GOT3 (cell line): Measurements from ENCODE around the gene AHCTF1.

Source experiments
- DNase-seq: peaks from one replicate; lab custom pipeline; 2025; ENCODE audit warnings: mixed read lengths; lab: John Stamatoyannopoulos, UW

Gene AHCTF1

DNA sequence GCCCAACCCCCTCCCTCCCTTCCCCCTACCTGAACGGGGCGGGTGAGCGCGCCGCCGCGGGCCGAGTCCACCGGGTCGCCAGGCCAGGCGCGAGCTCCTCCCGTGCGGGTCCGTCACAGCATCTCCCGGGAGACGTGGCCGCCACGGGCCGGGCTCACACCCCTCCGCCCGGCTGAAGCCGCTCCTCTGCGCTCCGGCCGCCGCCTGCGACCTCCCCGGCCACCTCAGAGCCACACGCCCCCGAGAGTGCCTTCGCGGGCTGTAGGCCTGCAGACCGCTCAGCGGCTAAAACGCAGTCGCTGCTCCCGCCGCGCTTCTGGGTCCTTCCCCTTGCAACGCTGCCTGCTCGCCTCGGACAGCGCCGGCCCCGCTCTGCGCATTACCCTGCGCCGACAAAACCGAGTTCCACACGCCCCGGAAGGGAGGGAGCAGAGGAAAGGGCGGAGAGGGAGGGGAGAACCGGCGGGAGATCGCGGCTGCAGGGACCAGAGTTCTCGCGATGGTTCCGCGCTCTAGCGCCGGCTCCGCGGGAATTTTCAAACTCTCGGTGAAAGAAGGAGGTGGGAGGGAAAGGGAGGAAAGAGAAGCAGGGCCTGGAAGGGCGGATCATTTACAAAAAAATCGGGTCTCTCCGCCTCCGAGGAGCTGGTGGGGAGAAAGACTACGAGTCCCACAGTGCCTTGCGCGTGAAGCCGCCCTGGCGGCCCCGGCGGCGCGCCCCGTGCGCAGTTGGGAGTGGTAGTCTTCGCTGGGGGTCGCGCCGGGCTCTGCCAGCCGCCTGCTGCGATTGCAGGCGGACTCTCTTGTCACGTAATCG, at the start of gene AHCTF1:
Gene AHCTF1, minus strand, starts transcription at position 400 of the 817 bp plus-strand sequence. CDS start 13,578 bp downstream, outside the sequence.
- peak; percentile 100 for DNase-seq

- no peak for DNase-seq
Observed at GRCh38 chr1:246978785-246979184, 47.0 kb upstream of the AHCTF1 start.

DNA sequence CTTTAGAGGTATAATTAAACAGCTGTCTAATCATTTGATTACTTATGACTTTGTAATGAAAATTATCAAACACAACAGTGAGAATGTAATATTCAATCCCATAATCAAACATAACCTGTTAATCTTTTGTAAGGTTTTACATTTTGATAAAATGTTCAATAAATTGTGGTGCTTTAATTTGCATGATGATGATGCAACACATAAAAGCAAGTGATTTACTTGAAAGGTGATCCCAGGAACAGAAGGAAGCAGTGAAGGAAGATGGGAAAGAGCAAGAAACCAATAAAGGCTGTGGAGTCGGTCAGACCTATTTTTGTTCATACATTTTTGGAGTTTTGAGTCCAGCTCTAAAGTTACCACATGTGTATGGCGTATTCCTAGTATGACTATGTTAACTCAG, 46.5 kb upstream of the AHCTF1 start:
- DNase-seq: no peak

DNA sequence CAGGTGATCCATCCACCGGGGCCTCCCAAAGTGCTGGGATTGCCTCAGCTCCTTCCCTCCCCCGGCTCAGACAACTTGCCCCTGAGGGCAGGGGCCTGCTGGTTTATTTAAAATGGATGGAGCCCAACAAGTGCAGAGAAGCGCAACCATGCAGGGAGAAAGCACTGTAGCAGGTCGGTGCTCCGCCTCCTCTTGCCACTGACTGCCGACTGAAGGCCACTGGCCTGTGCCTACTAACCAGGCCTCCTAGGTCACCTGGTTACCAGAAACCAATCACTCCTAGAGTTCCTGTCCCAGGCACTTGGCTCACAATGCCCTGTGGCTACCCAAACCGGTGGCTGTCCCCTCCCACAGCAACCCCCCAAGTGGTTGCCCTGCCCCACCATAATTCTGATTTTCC, 40.2 kb upstream of the AHCTF1 start:
- DNase-seq: no peak

DNA sequence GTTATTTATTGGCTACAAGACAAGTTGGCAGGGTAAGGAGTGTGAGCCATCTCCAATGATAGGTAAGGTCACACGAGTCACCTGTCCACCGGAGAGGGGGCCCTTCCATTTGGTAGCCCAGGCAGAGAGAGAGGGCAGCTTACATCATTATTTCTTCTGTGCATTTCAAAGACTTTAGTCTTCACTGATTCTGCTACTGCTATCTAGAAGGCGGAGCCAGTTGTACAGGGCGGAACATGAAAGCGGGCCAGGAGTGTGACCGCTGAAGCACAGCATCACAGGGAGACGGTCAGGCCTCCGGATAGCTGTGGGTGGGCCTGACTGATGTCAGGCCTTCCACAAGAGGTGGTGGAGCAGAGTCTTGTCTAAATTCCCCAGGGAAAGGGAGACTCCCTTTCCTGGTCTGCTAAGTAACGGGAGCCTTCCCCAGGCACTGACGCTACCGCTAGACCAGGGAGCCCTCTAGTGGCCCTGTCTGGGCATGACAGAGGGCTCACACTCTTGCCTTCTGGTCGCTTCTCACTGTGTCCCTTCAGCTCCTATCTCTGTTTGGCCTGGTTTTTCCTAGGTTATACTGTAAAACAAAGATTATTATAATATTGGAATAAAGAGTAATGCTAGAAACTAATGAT, 39.5 kb upstream of the AHCTF1 start:
- DNase-seq: peak; percentile 86

- DNase-seq: no peak
Observed at GRCh38 chr1:246969621-246970020, 37.9 kb upstream of the AHCTF1 start.

- no peak for DNase-seq
Observed at GRCh38 chr1:246966502-246966901, 34.8 kb upstream of the AHCTF1 start.

DNA sequence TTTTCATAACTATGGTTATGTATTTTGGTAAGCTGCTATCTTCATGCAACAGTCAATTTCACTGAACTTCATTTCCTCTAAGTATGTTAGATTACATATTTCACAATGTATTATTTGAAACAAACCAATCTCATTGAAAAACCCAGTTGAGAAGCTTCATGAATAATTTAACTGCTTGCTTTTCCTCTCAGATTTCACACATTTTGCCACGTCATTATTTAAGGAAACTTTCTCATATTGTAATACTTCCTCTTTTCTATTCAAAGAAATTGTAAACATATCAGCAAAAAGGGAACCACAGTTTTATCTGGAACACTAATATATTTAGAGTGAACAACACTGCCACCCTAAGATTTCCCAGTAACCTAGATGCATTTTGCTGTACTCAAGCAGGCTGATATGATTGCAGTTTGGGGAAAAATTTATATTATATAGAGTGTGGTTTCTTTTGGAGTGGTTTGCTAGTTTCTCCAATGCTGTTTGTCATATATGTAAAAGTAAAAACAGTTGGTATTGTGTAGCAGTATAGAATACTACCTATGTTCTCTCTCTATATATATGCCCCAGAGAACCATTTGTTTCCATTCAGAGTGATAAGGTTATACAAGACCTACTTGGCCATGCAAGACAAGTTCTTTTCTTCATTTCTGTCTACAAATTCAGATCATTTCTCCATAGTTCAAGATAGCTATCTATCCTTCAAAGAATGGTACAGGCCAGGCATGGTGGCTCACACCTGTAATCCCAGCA, 28.4 kb upstream of the AHCTF1 start:
- DNase-seq: no peak

GRCh38 chr1:246954126-246954525, 22.4 kb upstream of the AHCTF1 start:
- no peak for DNase-seq

DNA sequence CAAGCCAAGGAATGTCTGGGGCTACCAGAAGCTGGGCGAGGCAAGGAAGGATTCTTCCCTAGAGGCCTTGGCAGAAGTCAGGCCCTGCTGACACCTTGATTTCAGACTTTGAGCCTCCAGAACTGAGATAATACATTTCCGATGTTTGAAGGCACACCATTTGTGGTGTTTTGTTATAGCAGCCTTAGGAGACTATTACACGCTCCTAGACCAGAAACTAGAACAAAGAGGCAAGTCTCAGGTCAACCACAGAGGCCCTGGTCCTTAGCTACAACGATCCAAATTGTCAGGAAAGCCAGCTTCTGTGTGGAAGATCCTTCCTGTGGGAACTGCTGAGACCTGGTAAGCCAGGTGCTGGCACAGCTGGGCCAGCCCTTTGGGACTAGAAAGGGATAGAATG, 19.7 kb upstream of the AHCTF1 start:
- DNase-seq: no peak

DNA sequence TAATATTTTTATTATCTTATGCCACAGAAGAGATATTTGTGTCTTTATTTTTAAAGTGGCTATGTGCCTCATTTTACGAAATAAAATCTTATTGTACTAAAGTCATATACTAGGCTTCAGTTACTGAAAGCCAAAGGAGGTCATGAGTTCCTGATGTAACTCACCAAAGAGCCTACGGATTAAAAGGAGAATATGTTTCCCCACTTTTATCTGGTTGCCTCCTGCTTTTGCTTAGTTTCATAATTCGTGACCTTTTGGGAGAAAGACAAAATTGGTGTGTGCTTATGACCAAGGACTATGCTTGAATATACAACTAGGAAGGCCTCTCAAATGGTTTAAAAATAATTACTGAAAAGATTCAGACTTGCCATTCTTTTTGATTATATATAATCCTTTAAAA, 18.2 kb upstream of the AHCTF1 start:
- DNase-seq: no peak

DNA sequence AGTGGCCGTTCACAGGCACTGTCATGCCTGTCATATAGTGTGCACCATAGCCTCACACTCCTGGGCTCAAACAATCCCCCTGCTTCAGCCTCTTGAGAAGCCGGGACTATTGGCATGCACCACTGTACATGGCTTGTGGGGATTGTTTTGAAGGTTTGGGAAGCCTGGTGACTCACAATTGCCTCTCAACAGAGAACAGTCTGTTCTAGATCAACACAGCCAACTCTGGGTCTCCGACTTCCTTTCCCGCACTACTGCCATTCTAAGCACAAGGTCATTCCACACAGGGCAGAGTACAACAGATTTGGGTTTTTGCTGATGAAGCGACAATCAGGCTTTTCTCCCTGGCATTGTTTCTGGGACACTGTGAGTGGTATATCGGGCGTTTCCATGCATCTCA, 15.5 kb upstream of the AHCTF1 start:
- DNase-seq: no peak

DNA sequence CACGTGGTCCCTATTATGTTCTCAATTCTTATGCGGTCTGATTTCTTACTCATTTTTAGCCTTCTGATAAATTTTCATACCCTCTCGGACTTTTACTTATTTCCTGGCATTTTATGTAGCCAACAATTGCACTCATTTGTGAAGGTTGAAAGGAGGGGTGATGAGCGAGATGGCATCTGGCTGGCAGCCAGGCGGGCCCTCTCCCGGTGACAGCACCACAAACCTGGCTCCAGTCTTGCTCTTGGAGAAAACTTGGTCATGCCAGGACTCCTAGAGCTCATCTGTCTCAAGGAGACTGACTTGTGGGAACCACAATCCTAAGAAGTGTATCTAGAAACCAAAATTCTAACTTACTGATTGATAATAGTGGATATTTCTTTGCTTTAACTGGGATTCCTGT, 14.6 kb upstream of the AHCTF1 start:
- no peak for DNase-seq

- DNase-seq: no peak
Observed at GRCh38 chr1:246934765-246935164, 3.0 kb upstream of the AHCTF1 start.

- no peak for DNase-seq
Observed at GRCh38 chr1:246933893-246934292, 2.1 kb upstream of the AHCTF1 start.

DNA sequence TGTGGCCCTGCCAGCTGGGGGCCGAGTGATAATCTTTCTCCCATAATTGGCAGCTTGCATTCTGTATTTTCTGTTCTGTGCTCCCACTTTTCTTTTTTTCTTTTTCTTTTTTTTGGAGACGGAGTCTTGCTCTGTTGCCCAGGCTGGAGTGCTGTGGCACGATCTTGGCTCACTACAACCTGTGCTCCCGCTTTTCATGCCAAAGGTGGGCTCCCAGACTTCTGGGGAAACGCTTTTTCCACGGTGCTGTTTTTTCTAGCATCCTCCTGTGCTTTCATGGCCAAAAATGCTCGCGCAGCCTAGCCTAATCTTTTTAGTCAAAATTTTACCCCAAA, 585 bp upstream of the AHCTF1 start:
- no peak for DNase-seq

DNA sequence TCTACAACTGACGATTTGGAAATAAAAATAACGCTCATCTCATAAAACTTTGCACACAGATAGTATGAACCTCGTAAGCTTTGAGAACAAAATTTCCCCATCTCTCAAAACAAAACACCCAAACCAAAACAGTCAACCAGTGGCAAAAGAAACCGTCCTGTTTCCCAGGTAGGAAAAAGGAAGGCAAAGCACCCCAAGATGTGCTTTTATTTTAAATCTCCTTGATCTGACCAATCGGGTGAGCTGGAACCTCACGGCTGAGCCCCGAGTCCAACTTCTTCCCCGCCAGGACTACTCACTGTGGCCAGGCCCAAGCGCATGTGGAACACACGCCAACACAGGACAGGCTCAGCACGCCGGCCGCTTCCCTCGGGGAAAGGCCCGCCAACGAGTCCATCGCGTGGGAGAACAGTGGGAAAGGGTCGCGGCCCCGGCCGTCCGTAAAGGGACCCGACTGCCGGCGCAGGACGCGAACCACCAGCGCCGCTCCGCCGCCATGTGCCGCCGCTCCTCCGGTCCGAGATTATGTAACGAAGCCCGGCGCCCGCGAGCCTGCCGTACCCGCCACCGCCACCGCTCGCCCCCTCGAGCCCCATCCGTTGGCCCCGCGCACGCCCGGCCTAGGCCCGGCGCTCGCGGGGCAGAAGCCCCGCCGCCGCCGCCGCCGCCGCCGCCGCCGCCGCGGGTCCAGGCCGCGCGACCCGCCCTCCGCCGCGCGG, 759 bp downstream of the AHCTF1 start:
- DNase-seq: peak; percentile 74

DNA sequence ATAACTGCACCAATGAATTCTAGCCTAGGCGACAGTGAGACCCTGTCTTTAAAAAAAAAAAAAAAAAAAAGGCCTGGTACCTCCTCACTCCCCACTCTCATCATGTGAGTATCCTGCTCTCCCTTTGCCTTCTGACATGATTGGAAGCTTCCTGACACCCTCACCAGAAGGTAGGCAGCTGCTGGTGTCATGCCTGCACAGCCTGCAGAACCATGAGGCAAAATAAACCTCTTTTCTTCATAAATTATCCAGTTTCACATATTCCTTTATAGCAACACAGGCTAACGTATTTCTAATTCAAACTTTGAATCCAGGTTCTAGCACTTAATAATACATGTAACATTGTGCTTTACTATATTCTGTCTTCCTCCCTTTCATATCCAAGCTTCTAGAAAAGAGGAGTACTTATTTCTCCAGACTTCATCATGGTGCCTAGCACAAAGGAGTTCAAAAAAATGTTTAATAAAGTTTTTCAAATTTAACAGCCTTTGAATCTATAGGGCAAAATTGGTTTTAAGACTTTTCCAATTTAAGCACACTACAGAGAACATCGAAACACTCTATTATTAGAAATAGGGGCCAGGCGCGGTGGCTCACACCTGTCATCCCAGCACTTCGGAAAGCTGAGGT, 5.6 kb downstream of the AHCTF1 start:
- no peak for DNase-seq

GRCh38 chr1:246923900-246924299, 7.8 kb downstream of the AHCTF1 start:
- no peak for DNase-seq

- DNase-seq: no peak
Observed at GRCh38 chr1:246923482-246923881, 8.3 kb downstream of the AHCTF1 start.

DNA sequence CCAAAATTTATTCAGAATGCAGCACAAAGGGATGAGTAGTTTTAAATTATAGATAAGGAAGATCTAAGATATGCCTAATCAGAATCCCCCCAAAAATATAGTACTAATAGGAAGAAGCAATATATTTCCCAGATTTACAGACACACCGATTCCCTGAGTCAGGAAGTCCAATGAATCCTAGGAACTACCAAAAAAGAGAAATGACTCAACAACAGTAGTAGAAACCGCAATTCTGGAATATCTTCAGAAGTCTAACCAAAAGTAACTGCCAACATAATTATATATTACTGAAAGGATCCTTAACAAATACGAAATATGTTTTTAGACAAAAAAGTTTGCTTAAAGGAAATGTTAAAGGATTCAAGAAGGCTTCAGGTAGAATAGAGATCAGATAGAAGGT, 10.3 kb downstream of the AHCTF1 start:
- no peak for DNase-seq

GRCh38 chr1:246919902-246920301, 11.8 kb downstream of the AHCTF1 start:
- no peak for DNase-seq
